ENCODE measurements around the gene ACAD9. TPM values are rescaled to one million over a fixed set of nuclear protein-coding genes. Genes with fewer than 3 reads are reported as not detected.

Gene ACAD9
- total RNA-seq, 4 donors from 2014 or later: 36.2 to 48.9 (median 46.8) TPM

- ATAC-seq (ENCODE audit: low FRiP score) (no peak), DNase-seq (ENCODE audit: low spot score) (no peak)
- TF ChIP-seq, protein P1, sequence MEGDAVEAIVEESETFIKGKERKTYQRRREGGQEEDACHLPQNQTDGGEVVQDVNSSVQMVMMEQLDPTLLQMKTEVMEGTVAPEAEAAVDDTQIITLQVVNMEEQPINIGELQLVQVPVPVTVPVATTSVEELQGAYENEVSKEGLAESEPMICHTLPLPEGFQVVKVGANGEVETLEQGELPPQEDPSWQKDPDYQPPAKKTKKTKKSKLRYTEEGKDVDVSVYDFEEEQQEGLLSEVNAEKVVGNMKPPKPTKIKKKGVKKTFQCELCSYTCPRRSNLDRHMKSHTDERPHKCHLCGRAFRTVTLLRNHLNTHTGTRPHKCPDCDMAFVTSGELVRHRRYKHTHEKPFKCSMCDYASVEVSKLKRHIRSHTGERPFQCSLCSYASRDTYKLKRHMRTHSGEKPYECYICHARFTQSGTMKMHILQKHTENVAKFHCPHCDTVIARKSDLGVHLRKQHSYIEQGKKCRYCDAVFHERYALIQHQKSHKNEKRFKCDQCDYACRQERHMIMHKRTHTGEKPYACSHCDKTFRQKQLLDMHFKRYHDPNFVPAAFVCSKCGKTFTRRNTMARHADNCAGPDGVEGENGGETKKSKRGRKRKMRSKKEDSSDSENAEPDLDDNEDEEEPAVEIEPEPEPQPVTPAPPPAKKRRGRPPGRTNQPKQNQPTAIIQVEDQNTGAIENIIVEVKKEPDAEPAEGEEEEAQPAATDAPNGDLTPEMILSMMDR (IDR thresholded peaks at IDR 0.05): no peak
Measured at GRCh38 chr3:128940252-128940651, 60.8 kb downstream of the ACAD9 start.

DNA sequence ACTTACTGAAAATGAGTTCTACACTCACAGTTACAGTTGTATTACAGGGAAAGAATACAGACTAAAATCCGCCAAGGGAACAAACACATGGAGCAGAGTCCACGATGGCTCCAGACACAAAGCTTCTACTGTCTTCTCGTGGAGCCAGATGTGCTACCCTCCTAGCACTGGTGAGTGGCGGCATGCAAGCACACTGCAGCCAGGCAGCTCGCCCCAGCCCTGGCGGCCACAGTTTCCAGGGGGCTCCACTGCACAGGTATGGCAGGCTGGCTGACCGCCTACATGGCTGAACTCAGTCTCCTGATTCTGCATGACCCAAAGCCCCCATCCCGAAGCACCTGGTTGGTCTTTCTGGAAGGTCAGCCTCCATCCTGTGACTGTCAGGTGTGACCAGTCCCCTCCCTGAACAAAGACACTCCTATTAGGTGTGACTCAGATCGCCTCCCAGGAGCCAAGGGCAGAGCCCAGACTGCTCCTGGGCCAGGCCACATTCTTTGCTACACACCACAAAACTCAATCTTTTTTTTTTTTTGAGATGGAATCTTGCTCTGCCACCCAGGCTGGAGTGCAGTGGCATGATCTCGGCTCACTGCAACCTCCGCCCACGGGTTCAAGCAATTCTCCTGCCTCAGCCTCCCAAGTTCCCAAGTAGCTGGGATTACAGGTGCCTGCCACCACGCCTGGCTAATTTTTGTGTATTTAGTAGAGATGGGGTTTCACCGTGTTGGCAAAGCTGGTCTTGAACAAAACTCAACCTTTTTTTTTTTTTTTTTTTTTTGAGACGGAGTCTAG lies 62.9 kb downstream of the ACAD9 start:
- DNase-seq (ENCODE audit: low spot score) (no peak), ATAC-seq (ENCODE audit: low FRiP score) (no peak)
- TF ChIP-seq, protein P1 (IDR thresholded peaks at IDR 0.05): no peak

DNA sequence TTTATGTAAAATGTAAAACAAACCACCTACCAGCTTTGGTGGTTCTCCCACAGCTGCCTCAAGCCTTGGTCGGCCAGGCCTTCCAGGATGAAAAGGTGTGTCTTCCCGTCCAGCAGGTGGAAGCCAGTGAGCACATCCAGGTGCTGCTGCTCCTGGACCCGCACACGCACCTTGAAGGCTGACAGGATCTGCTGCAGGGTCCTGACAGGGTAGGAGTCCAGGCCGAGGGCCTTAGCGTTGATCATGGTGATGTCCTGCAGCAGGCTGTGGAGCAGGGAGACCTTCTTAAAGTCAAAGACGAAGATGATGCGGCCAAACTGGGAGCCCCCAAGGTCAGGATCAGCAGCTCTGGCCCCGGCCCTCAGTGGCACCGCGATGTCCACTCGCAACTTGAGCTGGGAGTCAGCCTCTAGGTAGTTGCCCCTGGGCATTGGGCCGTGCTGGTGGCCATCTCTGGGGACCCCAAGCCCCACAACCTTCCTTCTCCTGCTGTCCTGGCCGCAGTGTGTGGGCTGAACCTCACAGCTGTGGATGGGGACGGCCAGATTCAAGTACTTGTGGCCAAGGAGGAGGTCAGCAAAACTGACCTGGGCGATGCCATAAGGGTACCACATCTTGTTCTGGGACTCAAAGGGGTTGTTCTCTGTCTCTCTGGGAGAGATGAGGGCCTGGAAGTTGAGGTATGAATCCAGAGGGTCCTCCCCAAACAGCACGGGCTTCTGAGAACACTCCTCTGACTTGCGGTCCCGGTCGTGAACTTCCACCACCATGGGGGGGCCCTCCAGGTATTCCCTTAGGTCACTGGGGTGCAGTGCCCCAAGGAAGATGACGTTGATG lies 65.8 kb downstream of the ACAD9 start:
- ATAC-seq (ENCODE audit: low FRiP score) (no peak), DNase-seq (ENCODE audit: low spot score) (no peak)
- TF ChIP-seq, protein P1 (IDR thresholded peaks at IDR 0.05): no peak

- DNase-seq (ENCODE audit: low spot score) (no peak), ATAC-seq (ENCODE audit: low FRiP score) (no peak)
- TF ChIP-seq, protein P1 (IDR thresholded peaks at IDR 0.05): no peak
Measured at GRCh38 chr3:128945878-128946175, 66.4 kb downstream of the ACAD9 start.

GRCh38 chr3:128946411-128946810 lies 67.0 kb downstream of the ACAD9 start:
- TF ChIP-seq, protein P1 (IDR thresholded peaks at IDR 0.05): no peak
- ATAC-seq (ENCODE audit: low FRiP score): no peak
- no peak for DNase-seq (ENCODE audit: low spot score)

- TF ChIP-seq, protein P1 (IDR thresholded peaks at IDR 0.05): no peak
- DNase-seq (ENCODE audit: low spot score): no peak
- no peak for ATAC-seq (ENCODE audit: low FRiP score)
Measured at GRCh38 chr3:128949158-128949557, 69.7 kb downstream of the ACAD9 start.
